ENCODE measurements around the gene GSPT1. TPM values are rescaled to one million over a fixed set of nuclear protein-coding genes. Genes with fewer than 3 reads are reported as not detected.

GSPT1 gene
- total and polyA plus RNA-seq, 9 of the 15 experiments (the other 6 are each of a cell fraction or from before 2014, with no cell fraction given), result 63.8 to 269 (median 148) TPM

GRCh38 chr16:11843206-11843605, 72.5 kb downstream of the GSPT1 start:
- Histone ChIP-seq H3K36me3 (ENCODE audit: control insufficient read depth, insufficient read depth, low read length) (peaks cover 94% of the 10 kb centered on the region), H2AFZ (ENCODE audit: low read depth, low read length) (no peak overlapping the region), H3K4me1 (replicated peaks in 1 of 2; ENCODE audit: control insufficient read depth in 2 of 2, insufficient read depth in 2 of 2, low read length in 2 of 2) (no peaks in the 10 kb centered on the region), H3K27me3 (ENCODE audit: control insufficient read depth in 2 of 2, insufficient read depth in 2 of 2, low read length in 2 of 2) (no peaks in the 10 kb centered on the region), H3K4me3 (no peak overlapping the region), H4K20me1 (replicated peaks; ENCODE audit: control insufficient read depth, insufficient read depth, low read length) (peaks cover 4% of the 10 kb centered on the region; the same call in 1 of the 2 replicates), H3K4me2 (ENCODE audit: insufficient read depth, low read length) (no peak overlapping the region), H3K79me2 (ENCODE audit: control insufficient read depth, insufficient read depth, low read length) (peaks cover 41% of the 10 kb centered on the region), H3K9me1 (ENCODE audit: control insufficient read depth, insufficient read depth, low read length) (no peaks in the 10 kb centered on the region), H3K9ac (ENCODE audit: insufficient read depth in 1 of 2, low read depth in 2 of 2, low read length in 2 of 2) (no peak overlapping the region), H3K27ac (ENCODE audit: extremely low read depth, low read depth, low read length) (no peak overlapping the region), H3K9me3 (replicated peaks; ENCODE audit: control insufficient read depth, insufficient read depth, low read depth, low read length) (no peaks in the 10 kb centered on the region)
- CTCF ChIA-PET (ENCODE audit: low intra/inter-chr PET ratio), result no interaction called here
- DNase-seq (ENCODE audit: extremely low read depth in 1 of 4, low spot score in 3 of 4) (no peak), FAIRE-seq (no peak), ATAC-seq (no peak)
- POLR2A ChIA-PET, result interaction anchor here (1.4 to 2.2 kb wide), 2 partner anchors 8 kb away, joined by 5 to 6 read pairs; partner anchors contain the start of gene RSL1D1
- 95% methylated on average over 11 of the region's 11 CpGs for WGBS (ENCODE audit: insufficient coverage, low coverage, missing lambda C conversion rate)
- in situ Hi-C loops (cut with MboI), result no loop called here
- intact Hi-C loops (cut with micrococcal nuclease), result no loop called here
- no TSS peak for BruUV-seq (replicated peaks)
- TF ChIP-seq RBFOX2 (IDR thresholded peaks at IDR 0.05; ENCODE audit: low read depth, low read length) (0 out of 2 replicates have a peak, but pooled peaks have one; percentile 25), POLR2B (IDR thresholded peaks at IDR 0.05; ENCODE audit: low read depth, partially characterized antibody) (peak; percentile 31), FOXM1 (IDR thresholded peaks at IDR 0.05; ENCODE audit: low read depth) (no peak), FOXM1 (CRISPR knock-in tag; IDR thresholded peaks at IDR 0.05; ENCODE audit: low read depth) (no peak), SMC3 (conservative IDR thresholded peaks at IDR 0.05; ENCODE audit: insufficient read depth, low read depth, low read length) (no peak), ZC3H4 (CRISPR knock-in tag; IDR thresholded peaks at IDR 0.05; ENCODE audit: borderline replicate concordance) (no peak), NUFIP1 (IDR thresholded peaks at IDR 0.05; ENCODE audit: partially characterized antibody) (no peak), CBX1 (IDR thresholded peaks at IDR 0.05; ENCODE audit: low read depth) (no peak), CLOCK (CRISPR knock-in tag; IDR thresholded peaks at IDR 0.05; ENCODE audit: borderline replicate concordance) (no peak)

Data from K562 (cell line).